ENCODE results near the gene DDX23. TPM values are rescaled to one million over a fixed set of nuclear protein-coding genes. Genes with fewer than 3 reads are reported as not detected.

Gene DDX23
- total RNA-seq, 4 donors from 2014 or later: 56.5 to 74.3 (median 66.9) TPM

DNA sequence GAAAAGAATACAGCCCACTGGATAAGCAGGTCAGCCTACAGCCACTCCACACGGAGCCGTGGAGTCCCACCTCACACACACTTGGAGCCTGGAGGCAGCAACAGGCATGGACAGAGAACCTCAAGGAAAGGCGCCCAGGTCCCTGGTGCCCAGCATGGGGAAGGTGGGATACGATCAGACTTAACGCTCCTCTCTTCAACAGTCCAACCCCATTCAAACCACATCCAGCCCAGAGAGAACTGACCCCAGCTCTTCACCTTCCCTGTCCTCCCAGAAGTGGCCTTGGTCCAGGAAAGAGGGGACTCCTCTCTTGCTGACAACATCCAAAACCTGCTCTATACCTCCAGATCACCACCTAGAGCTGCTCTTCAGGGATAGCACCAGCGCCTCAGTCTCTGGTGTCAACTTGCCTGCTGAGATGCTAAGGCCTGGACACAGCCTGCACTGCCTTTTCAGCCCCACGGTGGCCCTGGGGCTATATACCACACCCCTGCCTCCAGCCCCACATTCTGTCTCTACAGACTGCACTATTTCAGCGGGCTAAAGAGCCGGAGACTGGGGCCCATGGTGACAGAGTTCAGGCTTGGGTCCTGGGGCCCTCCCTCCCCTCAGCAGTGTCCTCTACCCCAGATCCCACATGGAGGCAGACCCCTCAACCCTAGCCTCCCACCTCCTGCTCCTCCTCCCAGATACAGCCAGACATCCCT is 70.1 kb downstream of the DDX23 start:
- DNase-seq (ENCODE audit: low spot score in 2 of 2): no peak
- 59 to 68% methylated on average over 9 of the region's 9 CpGs for WGBS, 2 donors
- intact Hi-C loops (cut with DNase I; ENCODE audit: low total_unique reads): no loop called here
- TF ChIP-seq POLR2A (IDR thresholded peaks at IDR 0.05): no peak
- TF ChIP-seq, protein P1, sequence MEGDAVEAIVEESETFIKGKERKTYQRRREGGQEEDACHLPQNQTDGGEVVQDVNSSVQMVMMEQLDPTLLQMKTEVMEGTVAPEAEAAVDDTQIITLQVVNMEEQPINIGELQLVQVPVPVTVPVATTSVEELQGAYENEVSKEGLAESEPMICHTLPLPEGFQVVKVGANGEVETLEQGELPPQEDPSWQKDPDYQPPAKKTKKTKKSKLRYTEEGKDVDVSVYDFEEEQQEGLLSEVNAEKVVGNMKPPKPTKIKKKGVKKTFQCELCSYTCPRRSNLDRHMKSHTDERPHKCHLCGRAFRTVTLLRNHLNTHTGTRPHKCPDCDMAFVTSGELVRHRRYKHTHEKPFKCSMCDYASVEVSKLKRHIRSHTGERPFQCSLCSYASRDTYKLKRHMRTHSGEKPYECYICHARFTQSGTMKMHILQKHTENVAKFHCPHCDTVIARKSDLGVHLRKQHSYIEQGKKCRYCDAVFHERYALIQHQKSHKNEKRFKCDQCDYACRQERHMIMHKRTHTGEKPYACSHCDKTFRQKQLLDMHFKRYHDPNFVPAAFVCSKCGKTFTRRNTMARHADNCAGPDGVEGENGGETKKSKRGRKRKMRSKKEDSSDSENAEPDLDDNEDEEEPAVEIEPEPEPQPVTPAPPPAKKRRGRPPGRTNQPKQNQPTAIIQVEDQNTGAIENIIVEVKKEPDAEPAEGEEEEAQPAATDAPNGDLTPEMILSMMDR (IDR thresholded peaks at IDR 0.05): no peak
- H3K4me3 ChIP-seq (ENCODE audit: low read depth, poor library complexity, severe bottlenecking): no peak overlapping the region

- 59 to 62% methylated on average over 10 to 11 of the region's 11 CpGs for WGBS, 2 donors
- intact Hi-C loops (cut with DNase I; ENCODE audit: low total_unique reads): no loop called here
- H3K4me3 ChIP-seq (ENCODE audit: low read depth, poor library complexity, severe bottlenecking): no peak overlapping the region
- TF ChIP-seq, protein P1 (IDR thresholded peaks at IDR 0.05): no peak
- no peak for TF ChIP-seq POLR2A (IDR thresholded peaks at IDR 0.05)
- DNase-seq (ENCODE audit: low spot score in 2 of 2): no peak
Measured at GRCh38 chr12:48780381-48781025, 71.5 kb downstream of the DDX23 start.

- H3K4me3 ChIP-seq (ENCODE audit: low read depth, poor library complexity, severe bottlenecking): no peak overlapping the region
- no peak for TF ChIP-seq POLR2A (IDR thresholded peaks at IDR 0.05)
- TF ChIP-seq, protein P1 (IDR thresholded peaks at IDR 0.05): no peak
- DNase-seq (ENCODE audit: low spot score in 2 of 2): no peak
- intact Hi-C loops (cut with DNase I; ENCODE audit: low total_unique reads): no loop called here
- WGBS, 2 donors: 60% methylated on average over 3 of the region's 3 CpGs
Measured at GRCh38 chr12:48779869-48780268, 72.1 kb downstream of the DDX23 start.

Other genes starting within 250 kb of the DDX23 start
- gene KANSL2, start 169.9 kb downstream of the DDX23 start, total RNA-seq: 100 to 1,000 TPM in 1 of 4 donors, 10 to 100 TPM in 3; 45.9 to 106 (median 60.6) TPM
- gene CCNT1, start 135.5 kb downstream of the DDX23 start, total RNA-seq: 10 to 100 TPM; 19.3 to 34.9 (median 31.5) TPM
- 10 to 100 TPM; 17.2 to 22.8 (median 20.2) TPM for gene ADCY6, start 63.1 kb downstream of the DDX23 start, total RNA-seq
- gene CACNB3, start 33.7 kb downstream of the DDX23 start, total RNA-seq: 10 to 100 TPM in 1 of 4 donors, 1 to 10 TPM in 3; 8.4 to 15.3 (median 9.5) TPM
- 1 to 10 TPM in 1 of 4 donors, under 1 TPM in 1, not detected in 2; 0.49 to 1.2 TPM for gene RND1, start 13.7 kb upstream of the DDX23 start, total RNA-seq
- 1 to 10 TPM; 4.3 to 8.7 (median 7.9) TPM for gene FKBP11, start 73.3 kb upstream of the DDX23 start, total RNA-seq
- 10 to 100 TPM; 65.1 to 89.3 (median 80.1) TPM for gene ARF3, start 105.3 kb upstream of the DDX23 start, total RNA-seq
- gene WNT10B, start 119.6 kb upstream of the DDX23 start, total RNA-seq: 1 to 10 TPM in 3 of 4 donors, under 1 TPM in 1; 0.30 to 7.2 (median 2.0) TPM
- not detected for gene WNT1, start 126.2 kb upstream of the DDX23 start, total RNA-seq
- under 1 TPM in 3 of 4 donors, not detected in 1; 0.05 to 0.29 (median 0.13) TPM for gene DDN, start 147.2 kb upstream of the DDX23 start, total RNA-seq
- gene PRKAG1, start 166.6 kb upstream of the DDX23 start, total RNA-seq: 10 to 100 TPM; 30.3 to 57.8 (median 49.2) TPM
- 100 to 1,000 TPM in 1 of 4 donors, 10 to 100 TPM in 3; 43.2 to 169 (median 79.6) TPM for gene KMT2D, start 208.6 kb upstream of the DDX23 start, total RNA-seq
- gene RHEBL1, start 217.8 kb upstream of the DDX23 start, total RNA-seq: 1 to 10 TPM; 1.4 to 2.1 (median 1.9) TPM
- under 1 TPM in 3 of 4 donors, not detected in 1; 0.23 to 0.45 (median 0.29) TPM for gene DHH, start 242.6 kb upstream of the DDX23 start, total RNA-seq